MV-4-11 (cell line): ENCODE measurements around the gene ZNF343.
A peak's percentile ranks its signal among the peaks of the same experiment; 100 is the strongest.
"Not testable (repeated sequence)": the region's sequence is repeated elsewhere in the genome, so short reads cannot be mapped to it uniquely, and the experiment has no call there.

Experiments used
- DNase-seq: peaks from one replicate; lab custom pipeline; 2025; lab: John Stamatoyannopoulos, UW

The ZNF343 gene

GRCh38 chr20:2521369-2522305 lies 12.9 kb upstream of the ZNF343 start:
- DNase-seq = peak; percentile 42

DNA sequence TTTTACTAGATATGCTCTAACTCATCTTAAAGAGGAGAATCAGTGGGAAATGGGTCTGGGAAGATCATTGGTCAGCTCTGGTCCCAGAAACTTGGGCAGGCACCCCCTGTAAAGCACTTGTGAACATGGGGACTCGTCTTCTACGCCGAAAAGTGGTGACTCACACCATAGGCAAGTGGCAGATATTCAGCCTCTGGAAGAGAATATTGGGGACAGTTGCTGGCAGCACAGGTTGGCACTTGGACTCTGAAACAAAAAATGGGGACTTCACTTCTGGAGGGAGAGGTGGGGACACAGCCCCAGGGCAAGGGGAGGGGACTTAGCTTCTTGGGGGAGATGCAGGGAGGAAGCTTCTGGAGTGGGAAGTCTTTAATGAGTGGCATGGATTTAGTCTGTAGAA lies 11.9 kb upstream of the ZNF343 start:
- no peak for DNase-seq

- no peak for DNase-seq
Measured at GRCh38 chr20:2519115-2519809, 10.5 kb upstream of the ZNF343 start.

GRCh38 chr20:2518558-2518957 lies 9.8 kb upstream of the ZNF343 start:
- no peak for DNase-seq

DNA sequence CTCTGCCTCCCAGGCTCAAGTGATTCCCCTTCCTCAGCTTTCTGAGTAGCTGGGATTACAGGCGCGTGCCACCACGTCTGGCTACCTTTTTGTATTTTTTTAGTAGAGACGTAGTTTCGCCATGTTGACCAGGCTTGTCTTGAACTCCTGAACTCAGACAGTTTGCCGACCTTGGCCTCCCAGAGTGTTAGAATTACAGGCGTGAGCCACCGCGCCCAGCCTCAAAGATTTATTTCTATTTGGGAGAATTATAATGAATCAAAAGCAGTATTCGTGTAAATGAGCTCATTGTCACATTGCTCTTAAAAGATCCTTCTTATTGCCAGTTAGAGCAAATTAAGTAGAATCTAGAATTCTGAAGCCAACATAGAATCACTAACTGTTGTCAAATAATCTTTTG lies 9.4 kb upstream of the ZNF343 start:
- no peak for DNase-seq

- no peak for DNase-seq
Measured at GRCh38 chr20:2516399-2516798, 7.7 kb upstream of the ZNF343 start.

GRCh38 chr20:2515203-2515602 lies 6.5 kb upstream of the ZNF343 start:
- DNase-seq = no peak

DNA sequence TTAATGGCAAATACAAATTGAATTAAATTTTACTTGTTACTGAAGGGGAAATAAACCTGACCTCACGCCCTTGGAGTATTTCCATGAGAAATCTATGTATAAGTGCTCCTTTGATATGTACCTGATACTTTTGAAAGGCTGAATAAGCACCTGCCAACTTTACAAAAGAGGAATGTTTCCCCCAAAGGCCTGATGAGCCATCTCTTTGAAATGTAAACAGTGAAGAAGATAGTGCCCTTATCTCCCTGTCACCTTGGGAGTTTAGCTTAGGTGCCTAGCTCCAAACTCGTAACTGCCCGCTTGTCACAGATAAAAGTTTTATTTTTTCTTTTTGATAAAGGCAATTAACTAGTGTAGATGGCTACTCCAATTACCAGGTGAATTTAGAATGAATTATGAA lies 1.1 kb upstream of the ZNF343 start:
- DNase-seq = no peak

DNA sequence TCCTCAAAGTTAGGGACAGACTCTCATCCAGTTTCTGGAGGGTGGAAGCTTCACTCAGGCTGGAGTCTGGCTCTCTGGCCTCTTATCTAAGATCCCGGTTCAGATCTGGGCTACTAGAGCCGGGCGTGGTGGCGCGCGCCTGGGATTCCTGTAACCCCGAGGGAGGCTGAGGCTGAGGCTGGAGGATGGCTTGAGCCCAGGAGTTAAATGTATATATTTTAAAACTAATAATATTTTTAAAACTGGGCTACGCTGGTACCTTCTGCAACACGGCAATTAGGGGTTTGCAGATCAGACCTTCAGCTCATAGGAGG lies 710 bp upstream of the ZNF343 start:
- DNase-seq = no peak

GRCh38 chr20:2507875-2508630 lies 662 bp downstream of the ZNF343 start:
- DNase-seq = no peak

GRCh38 chr20:2507464-2507863 lies 1.3 kb downstream of the ZNF343 start:
- DNase-seq = no peak

DNA sequence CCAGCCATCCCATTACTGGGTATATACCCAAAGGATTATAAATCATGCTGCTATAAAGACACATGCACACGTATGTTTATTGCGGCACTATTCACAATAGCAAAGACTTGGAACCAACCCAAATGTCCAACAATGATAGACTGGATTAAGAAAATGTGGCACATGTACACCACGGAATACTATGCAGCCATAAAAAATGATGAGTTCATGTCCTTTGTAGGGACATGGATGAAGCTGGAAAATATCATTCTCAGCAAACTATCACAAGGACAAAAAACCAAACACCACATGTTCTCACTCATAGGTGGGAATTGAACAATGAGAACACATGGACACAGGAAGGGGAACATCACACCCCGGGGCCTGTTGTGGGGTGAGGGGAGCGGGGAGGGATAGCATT lies 2.3 kb downstream of the ZNF343 start:
- not testable (repeated sequence) for DNase-seq

- not testable (repeated sequence) for DNase-seq
Measured at GRCh38 chr20:2504803-2505202, 3.9 kb downstream of the ZNF343 start.

- not testable (repeated sequence) for DNase-seq
Measured at GRCh38 chr20:2502808-2503384, 5.8 kb downstream of the ZNF343 start.

DNA sequence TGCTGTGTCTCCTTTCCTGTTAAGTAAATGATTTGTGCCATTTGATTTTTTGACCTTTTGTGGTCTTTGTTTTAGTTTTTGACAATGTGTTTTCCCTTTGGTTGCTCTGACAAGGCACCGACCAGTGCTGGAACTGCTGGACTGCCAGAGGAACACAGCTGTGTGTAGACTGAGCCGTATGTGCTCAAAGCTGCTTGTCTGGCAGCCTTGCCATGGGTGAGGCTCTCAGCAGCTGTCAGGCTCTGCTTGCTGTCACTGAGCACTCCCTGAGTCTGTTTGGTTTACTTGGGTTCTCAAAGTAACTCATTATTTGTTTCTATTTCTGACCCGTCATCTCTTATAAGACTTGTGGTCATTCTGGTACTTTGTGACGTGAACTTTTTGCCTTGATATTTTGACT lies 23.1 kb downstream of the ZNF343 start:
- no peak for DNase-seq

DNA sequence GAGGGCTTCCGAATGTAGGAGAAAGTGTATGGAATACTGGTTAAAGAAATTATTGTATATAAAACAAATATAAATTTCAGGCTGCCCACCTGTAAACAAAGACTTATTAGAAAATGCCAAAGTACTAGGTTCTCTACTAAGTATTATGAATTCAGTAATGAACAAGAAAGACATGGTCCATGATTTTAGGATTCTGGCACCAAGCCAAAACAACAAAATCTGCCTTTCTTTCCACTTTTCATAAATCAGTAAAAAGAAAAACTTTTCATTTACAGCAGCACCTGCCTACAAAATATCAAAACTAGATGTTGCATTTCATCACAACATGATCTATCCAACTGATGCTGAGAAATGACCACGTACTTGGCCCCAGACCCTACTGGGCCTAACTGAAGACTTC lies 23.6 kb downstream of the ZNF343 start:
- DNase-seq = no peak

DNA sequence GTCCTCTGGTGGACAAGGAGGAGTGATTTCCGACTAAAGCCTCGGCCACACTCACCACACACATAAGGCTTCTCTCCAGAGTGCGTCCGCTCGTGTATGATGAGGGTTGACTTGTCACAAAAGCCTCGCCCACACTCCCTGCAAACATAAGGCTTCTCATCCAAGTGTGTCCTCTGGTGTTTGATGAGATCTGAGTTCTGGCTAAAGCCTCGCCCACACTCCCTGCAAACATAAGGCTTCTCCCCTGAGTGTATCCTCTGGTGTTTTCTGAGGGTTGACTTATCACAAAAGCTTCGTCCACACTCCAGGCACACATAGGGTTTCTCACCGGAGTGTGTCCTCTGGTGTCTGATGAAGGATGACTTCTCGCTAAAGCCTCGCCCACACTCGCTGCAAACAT lies 25.2 kb downstream of the ZNF343 start:
- DNase-seq = no peak

GRCh38 chr20:2480381-2480780 lies 28.3 kb downstream of the ZNF343 start:
- no peak for DNase-seq

GRCh38 chr20:2476742-2477615 lies 31.7 kb downstream of the ZNF343 start:
- DNase-seq = no peak

- DNase-seq = no peak
Measured at GRCh38 chr20:2475850-2476741, 32.6 kb downstream of the ZNF343 start.
